Lung (tissue), 12 donors: Measurements from ENCODE around the gene DCUN1D4. TPM values are rescaled to one million over a fixed set of nuclear protein-coding genes. Genes with fewer than 3 reads are reported as not detected.

Source experiments
- ATAC-seq: fragments of 200-7000 bp; cut with Tn5 transposase; one replicate; pipeline ENCODE4 v1.9.1; 2020; ENCODE audit warnings: moderate number of reproducible peaks; ENCODE audit not compliant: insufficient read depth, low FRiP score
- DNase-seq, 3 donors: peaks; one replicate each; pipeline ENCODE4 v3.0.0-alpha.2; 2013 to 2017
- H3K27ac ChIP-seq, 2 donors: one replicate each; pipeline ENCODE4 v1.5.1; 2013; ENCODE audit warnings: mild to moderate bottlenecking in 2 of 2, moderate library complexity in 2 of 2, control low read depth in 1 of 2, inconsistent platforms in 1 of 2, low read depth in 1 of 2, low read length in 1 of 2
- H3K27me3 ChIP-seq, 3 donors: one replicate each; pipeline ENCODE4 v1.5.1; 2013; ENCODE audit warnings: low read length in 2 of 3; ENCODE audit not compliant: control insufficient read depth in 3 of 3, insufficient read depth in 3 of 3
- H3K36me3 ChIP-seq, 4 donors: one replicate each; pipeline ENCODE4 v1.5.1; 2013; ENCODE audit warnings: low read length in 4 of 4, mild to moderate bottlenecking in 1 of 4, moderate library complexity in 1 of 4; ENCODE audit not compliant: control insufficient read depth in 4 of 4, insufficient read depth in 4 of 4
- H3K4me1 ChIP-seq, 5 donors: one replicate each; pipeline ENCODE4 v1.5.1; 2013; ENCODE audit warnings: low read length in 5 of 5, mild to moderate bottlenecking in 2 of 5, moderate library complexity in 1 of 5; ENCODE audit not compliant: control insufficient read depth in 5 of 5, insufficient read depth in 5 of 5
- H3K4me3 ChIP-seq: one replicate; pipeline ENCODE4 v1.5.1; 2013; ENCODE audit warnings: mild to moderate bottlenecking, control low read depth, moderate library complexity
- H3K9ac ChIP-seq, 2 donors: one replicate each; pipeline ENCODE4 v1.5.1; 2013; ENCODE audit warnings: low read length in 2 of 2, control low read depth in 1 of 2; ENCODE audit not compliant: insufficient read depth in 1 of 2
- H3K9me3 ChIP-seq, 4 donors: one replicate each; pipeline ENCODE4 v1.5.1; 2013; ENCODE audit warnings: low read length in 3 of 4, mild to moderate bottlenecking in 1 of 4, moderate library complexity in 1 of 4; ENCODE audit not compliant: control insufficient read depth in 4 of 4, insufficient read depth in 3 of 4
- WGBS, 2 donors: extraction: QIAGEN DNeasy Blood & Tissue Kit; methylation state at CpG; one replicate each; pipeline ENCODE4 v1.1.7; 2013; 5-methylcytosine and 5-hydroxymethylcytosine counted together
- polyA plus RNA-seq, 2 donors: library from polyadenylated mRNA; stranded (reverse); fragments of 200-250 nt; gene quantifications; one replicate each; pipeline ENCODE4 v1.2.1, GENCODE V29; 2013
- total RNA-seq, 2 donors: library from RNA; depleted of rRNA in 1 of 2; stranded (reverse); fragments of >200 nt in 1 of 2; gene quantifications; one replicate each; pipeline ENCODE4 v1.2.1, GENCODE V29; 2014 to 2021
- TF ChIP-seq, protein P1 (sequence below): IDR thresholded peaks from 2 replicates; pipeline ENCODE4 v1.5.1; 2012; ENCODE audit warnings: mild to moderate bottlenecking; ENCODE audit errors: control extremely low read depth, extremely low read depth
- donor health status: control.
- donor health status: control.
- donor health status: Bipolar disorder and iron deficiency.
- donor health status: healthy.
- donor health status: DM: yes; HTN: yes; CAD: no.

DCUN1D4 gene
- total and polyA plus RNA-seq, 4 donors: 8.8 to 43.9 (median 18.3) TPM

DNA sequence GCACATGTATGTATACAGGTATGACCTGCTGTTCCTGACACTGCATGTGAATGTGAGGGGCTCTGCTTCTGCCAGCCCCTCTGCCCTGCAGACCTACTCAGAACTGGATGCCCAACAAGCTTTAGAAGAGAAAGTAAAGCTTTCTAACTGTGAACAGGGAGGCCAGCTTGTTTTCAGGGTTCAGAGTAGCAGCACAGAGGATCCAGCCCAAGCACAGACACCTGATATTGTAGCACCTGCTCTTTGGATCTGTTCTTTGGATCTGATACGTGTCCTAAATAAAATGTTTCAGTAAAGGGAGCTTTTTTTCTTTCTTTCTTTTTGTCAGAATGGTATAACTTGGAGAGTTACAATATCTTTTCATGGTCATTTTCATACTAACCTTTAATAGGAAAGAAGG lies 19.2 kb downstream of the DCUN1D4 start:
- DNase-seq (no peak), ATAC-seq (no peak)
- no peaks in the 10 kb centered on the region for H3K27me3 ChIP-seq
- TF ChIP-seq, protein P1, sequence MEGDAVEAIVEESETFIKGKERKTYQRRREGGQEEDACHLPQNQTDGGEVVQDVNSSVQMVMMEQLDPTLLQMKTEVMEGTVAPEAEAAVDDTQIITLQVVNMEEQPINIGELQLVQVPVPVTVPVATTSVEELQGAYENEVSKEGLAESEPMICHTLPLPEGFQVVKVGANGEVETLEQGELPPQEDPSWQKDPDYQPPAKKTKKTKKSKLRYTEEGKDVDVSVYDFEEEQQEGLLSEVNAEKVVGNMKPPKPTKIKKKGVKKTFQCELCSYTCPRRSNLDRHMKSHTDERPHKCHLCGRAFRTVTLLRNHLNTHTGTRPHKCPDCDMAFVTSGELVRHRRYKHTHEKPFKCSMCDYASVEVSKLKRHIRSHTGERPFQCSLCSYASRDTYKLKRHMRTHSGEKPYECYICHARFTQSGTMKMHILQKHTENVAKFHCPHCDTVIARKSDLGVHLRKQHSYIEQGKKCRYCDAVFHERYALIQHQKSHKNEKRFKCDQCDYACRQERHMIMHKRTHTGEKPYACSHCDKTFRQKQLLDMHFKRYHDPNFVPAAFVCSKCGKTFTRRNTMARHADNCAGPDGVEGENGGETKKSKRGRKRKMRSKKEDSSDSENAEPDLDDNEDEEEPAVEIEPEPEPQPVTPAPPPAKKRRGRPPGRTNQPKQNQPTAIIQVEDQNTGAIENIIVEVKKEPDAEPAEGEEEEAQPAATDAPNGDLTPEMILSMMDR: no peak
- H3K9ac ChIP-seq: no peak overlapping the region
- no peak overlapping the region for H3K4me3 ChIP-seq
- H3K27ac ChIP-seq: no peak overlapping the region
- peaks cover 0 to 19% (median 9%) of the 10 kb centered on the region in 5 donors for H3K4me1 ChIP-seq
- H3K36me3 ChIP-seq: peaks cover 0 to 25% (median 16%) of the 10 kb centered on the region in 4 donors
- WGBS, 2 donors: 91 to 95% methylated on average over 1 of the region's 1 CpG
- no peaks in the 10 kb centered on the region for H3K9me3 ChIP-seq

DNA sequence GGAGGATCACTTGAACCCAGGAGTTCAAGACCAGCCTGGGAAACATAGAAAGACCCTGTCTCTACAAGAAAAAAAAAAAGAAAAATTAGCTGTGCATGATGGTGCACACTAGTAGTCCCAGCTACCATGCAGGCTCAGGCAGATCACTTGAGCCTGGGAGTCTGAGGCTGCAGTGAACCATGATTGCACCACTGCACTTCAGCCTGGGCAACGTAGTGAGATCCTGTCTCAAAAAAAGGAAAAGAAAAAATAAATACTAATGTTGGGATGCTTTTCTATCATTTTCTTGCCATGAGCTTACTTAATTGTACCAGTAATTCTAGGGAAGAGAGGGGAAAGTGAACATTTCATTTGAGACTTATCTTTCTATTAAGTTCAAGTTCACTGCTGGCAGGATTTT lies 19.8 kb downstream of the DCUN1D4 start:
- WGBS, 2 donors: 80 to 92% methylated on average over 1 of the region's 1 CpG
- TF ChIP-seq, protein P1: no peak
- H3K36me3 ChIP-seq: peaks cover 0 to 29% (median 22%) of the 10 kb centered on the region in 4 donors
- H3K9ac ChIP-seq: no peak overlapping the region
- peaks cover 0 to 19% (median 9%) of the 10 kb centered on the region in 5 donors for H3K4me1 ChIP-seq
- H3K9me3 ChIP-seq: no peaks in the 10 kb centered on the region
- no peak for ATAC-seq
- H3K4me3 ChIP-seq: no peak overlapping the region
- no peak for DNase-seq
- H3K27me3 ChIP-seq: no peaks in the 10 kb centered on the region
- H3K27ac ChIP-seq: no peak overlapping the region

DNA sequence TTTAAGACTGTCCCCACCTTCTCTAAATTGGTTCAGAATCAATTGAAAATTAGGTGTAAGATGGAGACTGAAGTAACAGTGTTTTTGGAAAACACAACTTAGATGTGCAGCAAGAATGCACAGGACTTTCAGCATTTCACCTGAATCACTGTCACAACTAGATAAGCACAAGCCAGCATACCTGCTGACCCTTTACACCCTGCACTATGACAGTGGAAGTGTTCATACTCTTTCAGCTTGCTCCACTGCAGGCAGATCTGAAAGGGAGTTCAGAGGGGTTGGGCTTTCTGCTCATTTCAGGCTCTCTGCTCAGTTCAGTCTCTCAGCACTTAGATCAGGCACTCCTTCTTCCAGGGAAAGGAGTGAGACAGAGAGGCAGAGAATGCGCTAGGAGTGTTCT lies 22.8 kb downstream of the DCUN1D4 start:
- Histone ChIP-seq H3K36me3 (peaks cover 0 to 29% (median 27%) of the 10 kb centered on the region in 4 donors), H3K27me3 (no peaks in the 10 kb centered on the region), H3K9ac (no peak overlapping the region), H3K4me3 (no peak overlapping the region), H3K4me1 (peaks cover 0 to 6% (median 0%) of the 10 kb centered on the region in 5 donors), H3K27ac (no peak overlapping the region), H3K9me3 (no peaks in the 10 kb centered on the region)
- TF ChIP-seq, protein P1: no peak
- DNase-seq (no peak), ATAC-seq (no peak)
- 92 to 100% methylated on average over 1 of the region's 1 CpG for WGBS, 2 donors

DNA sequence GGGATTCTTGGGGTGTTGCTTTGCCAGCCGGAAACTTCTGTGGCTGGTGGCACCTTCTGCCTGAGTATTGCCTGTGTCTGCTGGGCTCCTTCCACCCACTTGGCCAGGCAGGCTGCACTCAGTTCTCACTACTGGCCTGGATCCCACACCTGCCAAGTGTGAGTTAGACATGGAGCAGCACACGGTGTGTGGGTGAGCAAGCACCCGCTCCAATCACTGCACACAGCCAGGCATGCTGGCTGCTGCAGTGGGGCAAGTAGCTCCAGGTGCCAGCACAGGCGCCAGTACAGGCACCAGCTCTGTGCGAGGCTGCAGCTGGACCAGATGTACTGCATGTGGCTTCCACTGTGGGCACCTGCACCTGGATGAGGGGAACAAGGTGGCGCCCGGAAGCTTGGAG lies 23.9 kb downstream of the DCUN1D4 start:
- Histone ChIP-seq H3K9me3 (no peaks in the 10 kb centered on the region), H3K4me3 (no peak overlapping the region), H3K4me1 (peaks cover 0 to 6% (median 0%) of the 10 kb centered on the region in 5 donors), H3K36me3 (peaks cover 0 to 29% (median 28%) of the 10 kb centered on the region in 4 donors), H3K27ac (peak overlapping the region in 1 of 2 donors; percentile 15), H3K27me3 (no peaks in the 10 kb centered on the region), H3K9ac (no peak overlapping the region)
- 87 to 97% methylated on average over 7 of the region's 7 CpGs for WGBS, 2 donors
- TF ChIP-seq, protein P1: no peak
- ATAC-seq (no peak), DNase-seq (no peak)
